ENCODE data around the gene NTM. TPM values are rescaled to one million over a fixed set of nuclear protein-coding genes. Genes with fewer than 3 reads are reported as not detected.

NTM gene
- total RNA-seq, 1 experiment from 2014 or later: 9.9 TPM

- H3K18ac ChIP-seq (ENCODE audit: insufficient read length, low read depth, low read length): no peak overlapping the region
Observed at GRCh38 chr11:131871006-131871405, 500.6 kb downstream of the NTM start.

More at GRCh38 chr11:131871006-131871405, 500.6 kb downstream of the NTM start:
- H2BK120ac ChIP-seq (ENCODE audit: low read depth, low read length, poor library complexity, severe bottlenecking): no peak overlapping the region
- no peak overlapping the region for H3K56ac ChIP-seq (ENCODE audit: insufficient read length, low read depth, low read length)
- H3T11ph ChIP-seq (ENCODE audit: low read length): no peak overlapping the region
- H3K27ac ChIP-seq (ENCODE audit: insufficient read length, low read depth, low read length): no peak overlapping the region
- H3K27ac Mint-ChIP-seq: no peak overlapping the region
- no peaks in the 10 kb centered on the region for H3K79me1 ChIP-seq (ENCODE audit: insufficient read depth, low read depth, low read length, poor library complexity, severe bottlenecking)
- H3K4ac ChIP-seq (ENCODE audit: low read depth, low read length): no peak overlapping the region
- H3K36me3 Mint-ChIP-seq (ENCODE audit: insufficient read depth in 1 of 3, low read depth in 3 of 3): no peaks in the 10 kb centered on the region; a peak in 1 of 7 replicates
- H3K27me3 ChIP-seq (ENCODE audit: insufficient read depth, low read length): no peaks in the 10 kb centered on the region; the same call in 1 of the 2 replicates
- H2BK20ac ChIP-seq (ENCODE audit: low read depth, low read length, poor library complexity, severe bottlenecking): no peak overlapping the region
- peaks cover 8% of the 10 kb centered on the region; the same call in 1 of the 2 replicates for H3K4me1 ChIP-seq (ENCODE audit: insufficient read depth, low read length)
- H4K5ac ChIP-seq (ENCODE audit: insufficient read length, low read depth, low read length): no peak overlapping the region
- WGBS (ENCODE audit: extremely low coverage, insufficient read length, low lambda C conversion rate): no CpG with 5 or more reads among the region's 2 CpGs
- H2BK12ac ChIP-seq (ENCODE audit: insufficient read length, low read depth, low read length): no peak overlapping the region
- no peaks in the 10 kb centered on the region for H4K20me1 ChIP-seq (ENCODE audit: control insufficient read depth, insufficient read depth, insufficient read length)
- no peaks in the 10 kb centered on the region for H3K9me3 ChIP-seq (ENCODE audit: control insufficient read depth, low read depth, low read length)
- no peaks in the 10 kb centered on the region; a peak in 1 of 5 replicates for H3K9me3 Mint-ChIP-seq
- no peak for DNase-seq
- no peaks in the 10 kb centered on the region for H3K27me3 Mint-ChIP-seq (ENCODE audit: low read depth)
- peaks cover 43 to 44% of the 10 kb centered on the region in 2 experiments for H3K4me1 Mint-ChIP-seq
- H4K91ac ChIP-seq (ENCODE audit: insufficient read length, low read depth, low read length): no peak overlapping the region
- no peak overlapping the region for H2AFZ ChIP-seq (ENCODE audit: low read length)
- H3K23ac ChIP-seq (ENCODE audit: insufficient read length, low read depth, low read length): no peak overlapping the region
- H3K23me2 ChIP-seq (ENCODE audit: insufficient read length, low read depth, low read length, poor library complexity, severe bottlenecking): no peaks in the 10 kb centered on the region
- H2AK5ac ChIP-seq (ENCODE audit: insufficient read length, low read length): peak overlapping the region; percentile 51
- H4K8ac ChIP-seq (replicated peaks; ENCODE audit: insufficient read length, low read depth, low read length): no peak overlapping the region
- no peak overlapping the region for H3K14ac ChIP-seq (ENCODE audit: insufficient read depth, low read length)
- H2BK15ac ChIP-seq (ENCODE audit: low read depth, low read length): no peak overlapping the region
- no peak overlapping the region for H2BK5ac ChIP-seq (ENCODE audit: insufficient read length, low read length)
- H3K4me3 Mint-ChIP-seq: no peak overlapping the region
- TF ChIP-seq CTCF (conservative IDR thresholded peaks at IDR 0.05): no peak
- no peaks in the 10 kb centered on the region for H3K79me2 ChIP-seq (ENCODE audit: insufficient read depth, low read length)
- H3K4me2 ChIP-seq (ENCODE audit: insufficient read depth, insufficient read length, low read length): no peak overlapping the region
- H3K9ac ChIP-seq (ENCODE audit: extremely low read depth, insufficient read length, low read length): no peak overlapping the region
